Keratinocyte (primary cell): ENCODE data around the gene PRDM10.

ENCODE experiments used
- EZH2 ChIP-seq: IDR thresholded peaks from one replicate; pipeline ENCODE4 v1.6.1; 2012; ENCODE audit warnings: inconsistent platforms, mild to moderate bottlenecking, low read length, moderate library complexity
- TF ChIP-seq, protein P1 (sequence below), 3 experiments: IDR thresholded peaks in 1 of 3; conservative IDR thresholded peaks in 1 of 3; optimal IDR thresholded peaks in 1 of 3; 2 replicates in 2 of 3; 3 replicates in 1 of 3; pipeline versions ENCODE3 to v1.5.1; 2011; ENCODE audit warnings: low read length in 3 of 3, mild to moderate bottlenecking in 3 of 3, moderate library complexity in 2 of 3, control low read depth in 1 of 3, inconsistent platforms in 1 of 3; ENCODE audit not compliant: insufficient read depth in 2 of 3; ENCODE audit errors: extremely low read depth in 1 of 3

- TF ChIP-seq, protein P1, sequence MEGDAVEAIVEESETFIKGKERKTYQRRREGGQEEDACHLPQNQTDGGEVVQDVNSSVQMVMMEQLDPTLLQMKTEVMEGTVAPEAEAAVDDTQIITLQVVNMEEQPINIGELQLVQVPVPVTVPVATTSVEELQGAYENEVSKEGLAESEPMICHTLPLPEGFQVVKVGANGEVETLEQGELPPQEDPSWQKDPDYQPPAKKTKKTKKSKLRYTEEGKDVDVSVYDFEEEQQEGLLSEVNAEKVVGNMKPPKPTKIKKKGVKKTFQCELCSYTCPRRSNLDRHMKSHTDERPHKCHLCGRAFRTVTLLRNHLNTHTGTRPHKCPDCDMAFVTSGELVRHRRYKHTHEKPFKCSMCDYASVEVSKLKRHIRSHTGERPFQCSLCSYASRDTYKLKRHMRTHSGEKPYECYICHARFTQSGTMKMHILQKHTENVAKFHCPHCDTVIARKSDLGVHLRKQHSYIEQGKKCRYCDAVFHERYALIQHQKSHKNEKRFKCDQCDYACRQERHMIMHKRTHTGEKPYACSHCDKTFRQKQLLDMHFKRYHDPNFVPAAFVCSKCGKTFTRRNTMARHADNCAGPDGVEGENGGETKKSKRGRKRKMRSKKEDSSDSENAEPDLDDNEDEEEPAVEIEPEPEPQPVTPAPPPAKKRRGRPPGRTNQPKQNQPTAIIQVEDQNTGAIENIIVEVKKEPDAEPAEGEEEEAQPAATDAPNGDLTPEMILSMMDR (optimal IDR thresholded peaks at IDR 0.05 in 1 of 3, IDR thresholded peaks at IDR 0.05 in 1 of 3, conservative IDR thresholded peaks at IDR 0.05 in 1 of 3; ENCODE audit: extremely low read depth in 1 of 3, insufficient read depth in 2 of 3, low read length in 3 of 3), result no peak
- no peak for TF ChIP-seq EZH2
Observed at GRCh38 chr11:130002846-130003716, 446 bp upstream of the PRDM10 start.
